H1 (cell line): ENCODE measurements around the gene GNLY. TPM values are rescaled to one million over a fixed set of nuclear protein-coding genes. Genes with fewer than 3 reads are reported as not detected.

Experiments used
- BRCA1 ChIP-seq: IDR thresholded peaks from 2 replicates; pipeline ENCODE4 v1.6.1; 2012; ENCODE audit warnings: low read depth, low read length, improper control_type of control experiment
- CHD7 ChIP-seq: fragments of 300-600 bp; sonication (generic); IDR thresholded peaks from 2 replicates; pipeline ENCODE4 v1.7.1; 2012; ENCODE audit warnings: low read length, moderate library complexity, mild to moderate bottlenecking, inconsistent platforms; ENCODE audit not compliant: insufficient replicate concordance
- NANOG ChIP-seq: IDR thresholded peaks from 2 replicates; pipeline ENCODE4 v1.6.1; 2011; ENCODE audit warnings: low read length, low read depth, mild to moderate bottlenecking, inconsistent platforms; ENCODE audit not compliant: insufficient read depth, poor library complexity, severe bottlenecking
- RAD21 ChIP-seq, 2 experiments: IDR thresholded peaks in 1 of 2; conservative IDR thresholded peaks in 1 of 2; 2 replicates each; pipeline ENCODE4 v1.6.1; 2011; ENCODE audit warnings: low read depth in 2 of 2, low read length in 2 of 2, improper control_type of control experiment in 1 of 2, inconsistent platforms in 1 of 2, mild to moderate bottlenecking in 1 of 2, moderate library complexity in 1 of 2
- polyA plus RNA-seq, 7 experiments: library from polyadenylated mRNA; depleted of rRNA in 3 of 7; stranded (reverse) in 5 of 7; unstranded in 2 of 7; fragments of >200 nt in 5 of 7; fragments of 200-250 nt in 2 of 7; gene quantifications; 1 replicate in 5 of 7; 2 replicates in 1 of 7; 4 replicates in 1 of 7; pipeline versions ENCODE4 v1.2.1 to v1.2.3, GENCODE V29; 2011 to 2013; ENCODE audit warnings: missing spikeins in 2 of 7, mixed read lengths in 2 of 7
- total RNA-seq: library from RNA; stranded (reverse); fragmentation: NEBNext Ultra II Directional; extraction: Animal tissue kit (Norgen Biotek cat#: 25700); gene quantifications from 2 replicates; pipeline ENCODE4 v1.2.1, GENCODE V29; 2021

Gene GNLY
- total and polyA plus RNA-seq, 2 of the 8 experiments (the other 6 are each of a cell fraction or from before 2014, with no cell fraction given): 0.03 TPM; not detected in 1

- TF ChIP-seq CHD7 (no peak), BRCA1 (no peak), RAD21 (IDR thresholded peaks at IDR 0.05 in 1 of 2, conservative IDR thresholded peaks at IDR 0.05 in 1 of 2; ENCODE audit: low read depth in 2 of 2, low read length in 2 of 2) (no peak), NANOG (no peak)
These were observed 51.5 kb downstream of the GNLY start (continued) for GRCh38 chr2:85745619-85746018.
